GM12878 (cell line): ENCODE data around the gene OR2L13. TPM values are rescaled to one million over a fixed set of nuclear protein-coding genes. Genes with fewer than 3 reads are reported as not detected.

Experiments
- ATAC-seq: fragments of 200-7000 bp; cut with Tn5 transposase; 3 replicates; pipeline ENCODE4 v1.9.1; 2020; ENCODE audit warnings: mild to moderate bottlenecking, moderate library complexity
- BruUV-seq: library from RNA; stranded (reverse); fragments of 400-500 nt; replicated peaks from 2 replicates; lab custom pipeline; 2021; lab: Mats Ljungman, UMichigan
- CTCF ChIA-PET: fragments of 300-600 bp; sonication (Branson Sonifier 250); formaldehyde crosslinking; extraction: SDS; loops from one replicate; lab custom pipeline; 2021; ENCODE audit warnings: inconsistent platforms; lab: Yijun Ruan, JAX
- POLR2A ChIA-PET: fragments of 350-600 bp; formaldehyde crosslinking; extraction: SDS; loops from one replicate; lab custom pipeline; 2021; ENCODE audit warnings: inconsistent platforms; lab: Charles Lee
- RAD21 ChIA-PET: fragments of 300-600 bp; sonication (Branson Sonifier 250); formaldehyde crosslinking; loops from one replicate; lab custom pipeline; 2023; ENCODE audit warnings: antibody characterized with exemption; ENCODE audit not compliant: unreplicated experiment; lab: Charles Lee
- SMC1A ChIA-PET: fragments of 300-600 bp; sonication (Branson Sonifier 250); formaldehyde crosslinking; loops from one replicate; lab custom pipeline; 2023; ENCODE audit not compliant: unreplicated experiment, uncharacterized antibody; lab: Charles Lee
- DNase-seq: peaks from one replicate; pipeline ENCODE4 v3.0.0-alpha.2; 2011; ENCODE audit warnings: low read depth, low spot score
- FAIRE-seq: peaks from 3 replicates; lab custom pipeline; 2011; peaks lifted over from hg19 to GRCh38; lab: Jason Lieb, UNC
- H2AFZ ChIP-seq: 2 replicates; pipeline ENCODE4 v1.6.0; 2011; ENCODE audit warnings: low read depth, low read length, control low read depth; ENCODE audit not compliant: control insufficient read depth
- H3K27ac ChIP-seq: 2 replicates; pipeline ENCODE4 v1.5.1; 2011; ENCODE audit warnings: control low read depth; ENCODE audit not compliant: control insufficient read depth, insufficient read depth
- H3K27me3 ChIP-seq, 2 experiments: replicated peaks in 1 of 2; 2 replicates each; pipeline versions ENCODE4 v1.6.0 to v1.6.1; 2011; ENCODE audit warnings: low read length in 1 of 2; ENCODE audit not compliant: control insufficient read depth in 2 of 2, insufficient read depth in 2 of 2
- H3K36me3 ChIP-seq, 2 experiments: 2 replicates each; pipeline ENCODE4 v1.5.1; 2011; ENCODE audit warnings: low read length in 1 of 2; ENCODE audit not compliant: control insufficient read depth in 2 of 2, insufficient read depth in 2 of 2
- H3K4me1 ChIP-seq: 2 replicates; pipeline ENCODE4 v1.6.1; 2011; ENCODE audit warnings: mild to moderate bottlenecking, low read length, moderate library complexity, mixed read lengths; ENCODE audit not compliant: control insufficient read depth, insufficient read depth
- H3K4me2 ChIP-seq: 2 replicates; pipeline ENCODE4 v1.6.0; 2011; ENCODE audit warnings: control low read depth; ENCODE audit not compliant: control insufficient read depth, insufficient read depth
- H3K4me3 ChIP-seq: fragments of 200-600 bp; sonication (generic); 2 replicates; pipeline ENCODE4 v1.5.1; 2016
- H3K79me2 ChIP-seq: 2 replicates; pipeline ENCODE4 v1.6.0; 2011; ENCODE audit warnings: low read length; ENCODE audit not compliant: control insufficient read depth, insufficient read depth
- H3K9ac ChIP-seq: 2 replicates; pipeline ENCODE4 v1.8.0; 2011; ENCODE audit warnings: low read length, control low read depth, mixed read lengths; ENCODE audit not compliant: control insufficient read depth, insufficient read depth
- H3K9me3 ChIP-seq: replicated peaks from 3 replicates; pipeline ENCODE4 v1.5.1; 2011; ENCODE audit warnings: mild to moderate bottlenecking, low read length; ENCODE audit not compliant: control insufficient read depth, insufficient read depth
- H4K20me1 ChIP-seq: 2 replicates; pipeline ENCODE4 v1.6.0; 2011; ENCODE audit not compliant: control insufficient read depth, insufficient read depth
- CBX3 ChIP-seq: fragments of 200-600 bp; sonication (generic); IDR thresholded peaks from 2 replicates; pipeline ENCODE4 v1.6.1; 2016; ENCODE audit warnings: low read depth, borderline replicate concordance
- EP300 ChIP-seq, 2 experiments: fragments of 150-350 bp in 1 of 2; IDR thresholded peaks; 2 replicates each; pipeline ENCODE4 v1.6.1; 2011 to 2012; ENCODE audit warnings: low read depth in 2 of 2, low read length in 2 of 2, borderline replicate concordance in 1 of 2, improper control_type of control experiment in 1 of 2, inconsistent platforms in 1 of 2; ENCODE audit not compliant: control insufficient read depth in 1 of 2
- IRF4 ChIP-seq: IDR thresholded peaks from 2 replicates; pipeline ENCODE4 v1.6.1; 2011; ENCODE audit warnings: low read depth, low read length
- KDM1A ChIP-seq: fragments of 200-600 bp; sonication (generic); IDR thresholded peaks from 2 replicates; pipeline ENCODE4 v1.6.1; 2016; ENCODE audit warnings: borderline replicate concordance
- LARP7 ChIP-seq: fragments of 450-650 bp; IDR thresholded peaks from 2 replicates; pipeline ENCODE4 v1.6.1; 2017; ENCODE audit warnings: mild to moderate bottlenecking
- NFXL1 ChIP-seq: fragments of 450-650 bp; IDR thresholded peaks from 2 replicates; pipeline ENCODE4 v1.6.1; 2017; ENCODE audit warnings: antibody characterized with exemption, mild to moderate bottlenecking, borderline replicate concordance
- PML ChIP-seq: IDR thresholded peaks from 2 replicates; pipeline ENCODE4 v1.6.1; 2012; ENCODE audit warnings: low read length, inconsistent platforms
- POLR2AphosphoS2 ChIP-seq: IDR thresholded peaks from 2 replicates; pipeline ENCODE4 v1.6.1; 2011; ENCODE audit warnings: low read depth, mild to moderate bottlenecking, low read length, improper control_type of control experiment, moderate library complexity
- POU2F2 ChIP-seq: IDR thresholded peaks from 3 replicates; pipeline ENCODE4 v1.6.1; 2011; ENCODE audit warnings: low read depth, mild to moderate bottlenecking, low read length, borderline replicate concordance
- RAD51 ChIP-seq: fragments of 450-650 bp; IDR thresholded peaks from 2 replicates; pipeline ENCODE4 v1.6.1; 2016; ENCODE audit warnings: moderate library complexity, mild to moderate bottlenecking, inconsistent platforms
- SP1 ChIP-seq: IDR thresholded peaks from one replicate; pipeline ENCODE4 v1.6.1; 2011; ENCODE audit warnings: low read depth, low read length
- ZBED1 ChIP-seq: IDR thresholded peaks from 2 replicates; pipeline ENCODE4 v1.6.1; 2016; ENCODE audit warnings: borderline replicate concordance
- ZNF207 ChIP-seq: fragments of 450-650 bp; IDR thresholded peaks from 2 replicates; pipeline ENCODE4 v1.6.1; 2014; ENCODE audit warnings: antibody characterized with exemption, mild to moderate bottlenecking, borderline replicate concordance
- in situ Hi-C: fragments of 300-500 bp; cut with MboI; formaldehyde crosslinking; loops from 9 replicates; pipeline ENCODE4 v1.14.3; 2018; ENCODE audit warnings: mixed read lengths
- intact Hi-C: fragments of 100-400 bp; cut with micrococcal nuclease; formaldehyde crosslinking; loops from one replicate; pipeline ENCODE4 v1.14.2; 2022; ENCODE audit not compliant: unreplicated experiment
- polyA plus RNA-seq, 11 experiments: library from polyadenylated mRNA; depleted of rRNA in 4 of 11; unstranded in 6 of 11; stranded (reverse) in 5 of 11; fragments of >200 nt; fragmentation: Nextera tagmentation in 4 of 11; fragmentation: Illumina TruSeq in 1 of 11; extraction: Ambion mirVana in 4 of 11; extraction: Trizol in 1 of 11; gene quantifications; 1 replicate in 1 of 11; 2 replicates in 10 of 11; pipeline versions ENCODE4 v1.2.1 to v1.2.3, GENCODE V29; 2011 to 2016; ENCODE audit warnings: inconsistent platforms in 2 of 11, missing spikeins in 2 of 11, low read depth in 1 of 11
- total RNA-seq, 4 experiments: library from RNA; depleted of rRNA in 3 of 4; stranded (reverse); fragments of >200 nt in 3 of 4; fragmentation: Illumina TruSeq in 1 of 4; extraction: Trizol in 1 of 4; gene quantifications; 2 replicates each; pipeline versions ENCODE4 v1.2.1 to v1.2.3, GENCODE V29; 2013 to 2021
- TF ChIP-seq, protein P1 (sequence below): IDR thresholded peaks from 2 replicates; pipeline ENCODE4 v1.6.1; 2011; ENCODE audit warnings: low read depth, low read length, improper control_type of control experiment, borderline replicate concordance
- TF ChIP-seq, protein P2 (sequence below): fragments of 450-650 bp; IDR thresholded peaks from 2 replicates; pipeline ENCODE4 v1.6.1; 2016; ENCODE audit warnings: mild to moderate bottlenecking
- TF ChIP-seq, protein P3 (sequence below): fragments of 450-650 bp; IDR thresholded peaks from 2 replicates; pipeline ENCODE4 v1.6.1; 2017; ENCODE audit warnings: mild to moderate bottlenecking, low read depth, inconsistent platforms; ENCODE audit not compliant: poor library complexity, severe bottlenecking
- TF ChIP-seq, protein P4 (sequence below): fragments of 450-650 bp; IDR thresholded peaks from 2 replicates; pipeline ENCODE4 v1.6.1; 2017; ENCODE audit warnings: borderline replicate concordance
- TF ChIP-seq, protein P5 (sequence below): IDR thresholded peaks from 2 replicates; pipeline ENCODE4 v1.6.1; 2012; ENCODE audit warnings: low read depth, low read length, improper control_type of control experiment

Gene OR2L13
- total and polyA plus RNA-seq, 10 of the 15 experiments (the other 5 are each of a cell fraction or from before 2014, with no cell fraction given), result not detected

DNA sequence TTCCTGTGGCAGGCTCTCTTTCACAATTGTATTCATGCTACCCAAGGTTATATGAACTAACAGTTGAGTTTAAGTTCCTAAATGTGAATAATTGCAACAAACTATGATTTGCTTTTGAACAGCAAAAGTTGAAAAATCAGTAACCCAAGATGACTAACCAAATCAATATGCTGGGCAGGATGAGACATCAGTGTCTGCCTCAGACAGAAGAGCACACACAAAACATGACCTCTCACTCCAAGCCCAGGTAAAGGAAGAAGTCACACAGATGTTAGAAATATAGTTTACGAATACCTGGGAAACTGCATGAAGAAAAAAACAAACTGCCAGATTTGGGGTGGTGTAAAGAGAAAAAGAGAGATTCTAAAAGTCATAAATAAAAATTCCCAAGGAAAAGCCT is 3.5 kb downstream of the OR2L13 start (continued):
- TF ChIP-seq, protein P1, sequence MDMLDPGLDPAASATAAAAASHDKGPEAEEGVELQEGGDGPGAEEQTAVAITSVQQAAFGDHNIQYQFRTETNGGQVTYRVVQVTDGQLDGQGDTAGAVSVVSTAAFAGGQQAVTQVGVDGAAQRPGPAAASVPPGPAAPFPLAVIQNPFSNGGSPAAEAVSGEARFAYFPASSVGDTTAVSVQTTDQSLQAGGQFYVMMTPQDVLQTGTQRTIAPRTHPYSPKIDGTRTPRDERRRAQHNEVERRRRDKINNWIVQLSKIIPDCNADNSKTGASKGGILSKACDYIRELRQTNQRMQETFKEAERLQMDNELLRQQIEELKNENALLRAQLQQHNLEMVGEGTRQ, result no peak
- TF ChIP-seq LARP7 (no peak), ZBED1 (no peak), NFXL1 (no peak), CBX3 (no peak), SP1 (no peak)
- TF ChIP-seq, protein P2, sequence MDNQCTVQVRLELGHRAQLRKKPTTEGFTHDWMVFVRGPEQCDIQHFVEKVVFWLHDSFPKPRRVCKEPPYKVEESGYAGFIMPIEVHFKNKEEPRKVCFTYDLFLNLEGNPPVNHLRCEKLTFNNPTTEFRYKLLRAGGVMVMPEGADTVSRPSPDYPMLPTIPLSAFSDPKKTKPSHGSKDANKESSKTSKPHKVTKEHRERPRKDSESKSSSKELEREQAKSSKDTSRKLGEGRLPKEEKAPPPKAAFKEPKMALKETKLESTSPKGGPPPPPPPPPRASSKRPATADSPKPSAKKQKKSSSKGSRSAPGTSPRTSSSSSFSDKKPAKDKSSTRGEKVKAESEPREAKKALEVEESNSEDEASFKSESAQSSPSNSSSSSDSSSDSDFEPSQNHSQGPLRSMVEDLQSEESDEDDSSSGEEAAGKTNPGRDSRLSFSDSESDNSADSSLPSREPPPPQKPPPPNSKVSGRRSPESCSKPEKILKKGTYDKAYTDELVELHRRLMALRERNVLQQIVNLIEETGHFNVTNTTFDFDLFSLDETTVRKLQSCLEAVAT, result no peak
- TF ChIP-seq, protein P3, sequence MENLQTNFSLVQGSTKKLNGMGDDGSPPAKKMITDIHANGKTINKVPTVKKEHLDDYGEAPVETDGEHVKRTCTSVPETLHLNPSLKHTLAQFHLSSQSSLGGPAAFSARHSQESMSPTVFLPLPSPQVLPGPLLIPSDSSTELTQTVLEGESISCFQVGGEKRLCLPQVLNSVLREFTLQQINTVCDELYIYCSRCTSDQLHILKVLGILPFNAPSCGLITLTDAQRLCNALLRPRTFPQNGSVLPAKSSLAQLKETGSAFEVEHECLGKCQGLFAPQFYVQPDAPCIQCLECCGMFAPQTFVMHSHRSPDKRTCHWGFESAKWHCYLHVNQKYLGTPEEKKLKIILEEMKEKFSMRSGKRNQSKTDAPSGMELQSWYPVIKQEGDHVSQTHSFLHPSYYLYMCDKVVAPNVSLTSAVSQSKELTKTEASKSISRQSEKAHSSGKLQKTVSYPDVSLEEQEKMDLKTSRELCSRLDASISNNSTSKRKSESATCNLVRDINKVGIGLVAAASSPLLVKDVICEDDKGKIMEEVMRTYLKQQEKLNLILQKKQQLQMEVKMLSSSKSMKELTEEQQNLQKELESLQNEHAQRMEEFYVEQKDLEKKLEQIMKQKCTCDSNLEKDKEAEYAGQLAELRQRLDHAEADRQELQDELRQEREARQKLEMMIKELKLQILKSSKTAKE, result no peak
- TF ChIP-seq, all 136 proteins: peak for 0

DNA sequence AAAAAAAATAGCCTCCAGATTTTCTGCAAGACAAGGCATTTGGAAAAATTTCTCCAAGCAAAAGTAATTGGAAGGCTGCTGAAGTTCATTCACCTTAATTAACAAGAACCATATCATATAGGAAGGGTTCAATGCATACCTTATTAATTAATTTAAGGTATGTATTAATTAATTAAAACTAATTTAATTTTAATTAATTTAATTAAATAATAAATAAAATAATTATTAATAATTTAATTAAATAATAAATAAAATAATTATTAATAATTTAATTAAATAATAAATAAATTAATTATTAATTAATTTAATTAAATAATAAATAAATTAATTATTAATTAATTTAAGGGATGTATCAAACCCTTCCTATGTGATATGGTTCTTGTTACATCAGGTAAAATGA is 7.9 kb downstream of the OR2L13 start:
- no peaks in the 10 kb centered on the region for H3K79me2 ChIP-seq
- H2AFZ ChIP-seq, result no peak overlapping the region
- no peaks in the 10 kb centered on the region for H3K9me3 ChIP-seq
- H3K27me3 ChIP-seq, result no peaks in the 10 kb centered on the region
- H3K4me1 ChIP-seq, result no peaks in the 10 kb centered on the region
- ATAC-seq (no peak), FAIRE-seq (no peak), DNase-seq (no peak)
- ChIA-PET RAD21 (no interaction called here), POLR2A (no interaction called here), SMC1A (no interaction called here), CTCF (no interaction called here)
- H3K4me2 ChIP-seq, result no peak overlapping the region
- no TSS peak for BruUV-seq
- H3K9ac ChIP-seq, result no peak overlapping the region
- no peak overlapping the region for H3K4me3 ChIP-seq
- no peaks in the 10 kb centered on the region for H4K20me1 ChIP-seq
- no peak overlapping the region for H3K27ac ChIP-seq
- no peaks in the 10 kb centered on the region for H3K36me3 ChIP-seq
- in situ Hi-C loops (no loop called here), intact Hi-C loops (no loop called here)
- TF ChIP-seq, protein P4, sequence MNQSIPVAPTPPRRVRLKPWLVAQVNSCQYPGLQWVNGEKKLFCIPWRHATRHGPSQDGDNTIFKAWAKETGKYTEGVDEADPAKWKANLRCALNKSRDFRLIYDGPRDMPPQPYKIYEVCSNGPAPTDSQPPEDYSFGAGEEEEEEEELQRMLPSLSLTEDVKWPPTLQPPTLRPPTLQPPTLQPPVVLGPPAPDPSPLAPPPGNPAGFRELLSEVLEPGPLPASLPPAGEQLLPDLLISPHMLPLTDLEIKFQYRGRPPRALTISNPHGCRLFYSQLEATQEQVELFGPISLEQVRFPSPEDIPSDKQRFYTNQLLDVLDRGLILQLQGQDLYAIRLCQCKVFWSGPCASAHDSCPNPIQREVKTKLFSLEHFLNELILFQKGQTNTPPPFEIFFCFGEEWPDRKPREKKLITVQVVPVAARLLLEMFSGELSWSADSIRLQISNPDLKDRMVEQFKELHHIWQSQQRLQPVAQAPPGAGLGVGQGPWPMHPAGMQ, result no peak
- TF ChIP-seq RAD51, result no peak
- no peak for TF ChIP-seq ZNF207
- TF ChIP-seq EP300 (IDR thresholded peaks at IDR 0.05; ENCODE audit: borderline replicate concordance in 1 of 2, control insufficient read depth in 1 of 2, low read depth in 2 of 2, low read length in 2 of 2), result no peak
- no peak for TF ChIP-seq PML
- TF ChIP-seq IRF4, result no peak
- no peak for TF ChIP-seq POLR2AphosphoS2
- TF ChIP-seq KDM1A, result no peak
- TF ChIP-seq POU2F2, result no peak
- TF ChIP-seq, protein P5, sequence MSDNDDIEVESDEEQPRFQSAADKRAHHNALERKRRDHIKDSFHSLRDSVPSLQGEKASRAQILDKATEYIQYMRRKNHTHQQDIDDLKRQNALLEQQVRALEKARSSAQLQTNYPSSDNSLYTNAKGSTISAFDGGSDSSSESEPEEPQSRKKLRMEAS, result no peak
